HFFc6 (cell line): ENCODE data around the gene MIB1. TPM values are rescaled to one million over a fixed set of nuclear protein-coding genes. Genes with fewer than 3 reads are reported as not detected.
"Not testable (repeated sequence)": the region's sequence is repeated elsewhere in the genome, so short reads cannot be mapped to it uniquely, and the experiment has no call there.

Experiments used
- DNase-seq: peaks from one replicate; pipeline ENCODE4 v3.0.0-alpha.2; 2018
- H3K27ac Mint-ChIP-seq: 2 replicates; pipeline ENCODE4 v1.8.0; 2020; ENCODE audit warnings: mild to moderate bottlenecking, mixed read lengths
- H3K27me3 Mint-ChIP-seq: 2 replicates; pipeline ENCODE4 v1.8.0; 2021; ENCODE audit warnings: mild to moderate bottlenecking, moderate library complexity, mixed read lengths; ENCODE audit not compliant: insufficient read depth
- H3K36me3 Mint-ChIP-seq: 2 replicates; pipeline ENCODE4 v1.8.0; 2021; ENCODE audit warnings: low read depth, mixed read lengths
- H3K4me1 Mint-ChIP-seq: 2 replicates; pipeline ENCODE4 v1.8.0; 2020; ENCODE audit warnings: low read depth, mixed read lengths
- H3K4me3 Mint-ChIP-seq: 2 replicates; pipeline ENCODE4 v1.8.0; 2020; ENCODE audit warnings: mild to moderate bottlenecking, moderate library complexity, mixed read lengths
- H3K9me3 Mint-ChIP-seq: 2 replicates; pipeline ENCODE4 v1.8.0; 2020; ENCODE audit warnings: mild to moderate bottlenecking, mixed read lengths
- total RNA-seq, 6 experiments: library from RNA; stranded (reverse); fragmentation: NEBNext Ultra II Directional; extraction: Animal tissue kit (Norgen Biotek cat#: 25700); gene quantifications; 2 replicates in 1 of 6; 3 replicates in 5 of 6; pipeline ENCODE4 v1.2.3, GENCODE V29; 2021
- TF ChIP-seq, protein P1 (sequence below): fragments of 200-600 bp; sonication (generic); IDR thresholded peaks from 2 replicates; pipeline ENCODE4 v1.5.0; 2021; ENCODE audit warnings: antibody characterized with exemption, mild to moderate bottlenecking

MIB1 gene
- total RNA-seq, 6 experiments from 2014 or later = 29.5 to 31.5 (median 30.5) TPM

GRCh38 chr18:21703241-21703820, 37.3 kb upstream of the MIB1 start:
- Mint-ChIP-seq H3K4me3 (peak overlapping the region; percentile 94), H3K36me3 (no peaks in the 10 kb centered on the region), H3K27me3 (peaks cover 3% of the 10 kb centered on the region), H3K9me3 (no peaks in the 10 kb centered on the region), H3K4me1 (peaks cover 26% of the 10 kb centered on the region), H3K27ac (peak overlapping the region; percentile 89)
- DNase-seq = no peak
- TF ChIP-seq, protein P1, sequence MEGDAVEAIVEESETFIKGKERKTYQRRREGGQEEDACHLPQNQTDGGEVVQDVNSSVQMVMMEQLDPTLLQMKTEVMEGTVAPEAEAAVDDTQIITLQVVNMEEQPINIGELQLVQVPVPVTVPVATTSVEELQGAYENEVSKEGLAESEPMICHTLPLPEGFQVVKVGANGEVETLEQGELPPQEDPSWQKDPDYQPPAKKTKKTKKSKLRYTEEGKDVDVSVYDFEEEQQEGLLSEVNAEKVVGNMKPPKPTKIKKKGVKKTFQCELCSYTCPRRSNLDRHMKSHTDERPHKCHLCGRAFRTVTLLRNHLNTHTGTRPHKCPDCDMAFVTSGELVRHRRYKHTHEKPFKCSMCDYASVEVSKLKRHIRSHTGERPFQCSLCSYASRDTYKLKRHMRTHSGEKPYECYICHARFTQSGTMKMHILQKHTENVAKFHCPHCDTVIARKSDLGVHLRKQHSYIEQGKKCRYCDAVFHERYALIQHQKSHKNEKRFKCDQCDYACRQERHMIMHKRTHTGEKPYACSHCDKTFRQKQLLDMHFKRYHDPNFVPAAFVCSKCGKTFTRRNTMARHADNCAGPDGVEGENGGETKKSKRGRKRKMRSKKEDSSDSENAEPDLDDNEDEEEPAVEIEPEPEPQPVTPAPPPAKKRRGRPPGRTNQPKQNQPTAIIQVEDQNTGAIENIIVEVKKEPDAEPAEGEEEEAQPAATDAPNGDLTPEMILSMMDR = no peak

GRCh38 chr18:21704603-21705364, 35.8 kb upstream of the MIB1 start, which contains the start of gene ABHD3:
ABHD3 (minus strand) TSS chr18:21704774; CDS start chr18:21704665, 109 bp downstream.
- peak within 1 kb of the TSS; percentile 94 for H3K4me3 Mint-ChIP-seq
- no peaks in the 10 kb centered on the region for H3K36me3 Mint-ChIP-seq
- peak within 1 kb of the TSS; percentile 89 for H3K27ac Mint-ChIP-seq
- H3K9me3 Mint-ChIP-seq = no peaks in the 10 kb centered on the region
- TF ChIP-seq, protein P1 = peak; percentile 72
- peaks cover 3% of the 10 kb centered on the region for H3K27me3 Mint-ChIP-seq
- peaks cover 26% of the 10 kb centered on the region for H3K4me1 Mint-ChIP-seq
- peak; percentile 84 for DNase-seq

DNA sequence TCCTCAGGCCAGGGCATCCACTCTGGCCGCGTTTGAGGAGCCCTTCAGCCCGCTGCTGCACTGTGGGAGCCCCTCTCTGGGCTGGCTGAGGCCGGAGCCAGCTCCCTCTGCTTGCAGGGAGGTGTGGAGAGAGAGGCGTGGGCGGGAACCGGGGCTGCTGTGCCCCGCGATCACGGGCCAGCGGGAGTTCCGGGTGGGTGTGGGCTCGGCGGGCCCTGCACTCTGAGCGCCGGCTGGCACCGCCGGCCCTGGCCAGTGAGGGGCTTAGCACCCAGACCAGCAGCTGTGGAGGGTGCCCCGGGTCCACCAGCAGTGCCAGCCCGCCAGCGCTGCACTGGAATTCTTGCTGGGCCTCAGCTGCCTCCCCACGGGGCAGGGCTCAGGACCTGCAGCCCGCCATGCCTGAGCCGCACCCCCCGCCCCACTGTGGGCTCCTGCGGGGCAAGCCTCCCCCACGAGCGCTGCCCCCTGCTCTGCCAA, 34.2 kb upstream of the MIB1 start:
- H3K4me1 Mint-ChIP-seq = peaks cover 26% of the 10 kb centered on the region
- H3K4me3 Mint-ChIP-seq = no peak overlapping the region
- no peaks in the 10 kb centered on the region for H3K9me3 Mint-ChIP-seq
- no peaks in the 10 kb centered on the region for H3K36me3 Mint-ChIP-seq
- no peak overlapping the region for H3K27ac Mint-ChIP-seq
- TF ChIP-seq, protein P1 = no peak
- H3K27me3 Mint-ChIP-seq = peaks cover 3% of the 10 kb centered on the region; the same call in 1 of the 2 replicates
- no peak for DNase-seq

DNA sequence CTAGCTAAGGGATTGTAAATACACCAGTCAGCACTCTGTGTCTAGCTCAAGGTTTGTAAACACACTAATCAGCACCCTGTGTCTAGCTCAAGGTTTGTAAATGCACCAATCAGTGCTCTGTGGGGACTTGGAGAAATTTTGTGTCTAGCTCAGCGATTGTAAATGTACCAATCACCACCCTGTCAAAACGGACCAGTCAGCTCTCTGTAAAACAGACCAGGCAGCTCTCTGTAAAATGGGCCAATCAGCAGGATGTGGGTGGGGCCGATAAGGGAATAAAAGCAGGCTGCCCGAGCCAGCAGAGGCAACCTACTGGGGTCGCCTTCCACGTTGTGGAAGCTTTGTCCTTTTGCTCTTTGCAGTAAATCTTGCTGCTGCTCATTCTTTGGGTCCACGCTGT, 33.5 kb upstream of the MIB1 start:
- DNase-seq, H3K27ac Mint-ChIP-seq, H3K9me3 Mint-ChIP-seq, H3K4me3 Mint-ChIP-seq, H3K27me3 Mint-ChIP-seq, H3K36me3 Mint-ChIP-seq: not testable (repeated sequence)
- peaks cover 26% of the 10 kb centered on the region for H3K4me1 Mint-ChIP-seq

GRCh38 chr18:21714474-21714873, 26.1 kb upstream of the MIB1 start:
- DNase-seq = no peak
- Mint-ChIP-seq H3K9me3 (no peaks in the 10 kb centered on the region; the same call in 1 of the 2 replicates), H3K27me3 (peaks cover 8% of the 10 kb centered on the region; the same call in 1 of the 2 replicates), H3K36me3 (no peaks in the 10 kb centered on the region), H3K27ac (no peak overlapping the region), H3K4me1 (no peaks in the 10 kb centered on the region), H3K4me3 (no peak overlapping the region)
- TF ChIP-seq, protein P1 = no peak

DNA sequence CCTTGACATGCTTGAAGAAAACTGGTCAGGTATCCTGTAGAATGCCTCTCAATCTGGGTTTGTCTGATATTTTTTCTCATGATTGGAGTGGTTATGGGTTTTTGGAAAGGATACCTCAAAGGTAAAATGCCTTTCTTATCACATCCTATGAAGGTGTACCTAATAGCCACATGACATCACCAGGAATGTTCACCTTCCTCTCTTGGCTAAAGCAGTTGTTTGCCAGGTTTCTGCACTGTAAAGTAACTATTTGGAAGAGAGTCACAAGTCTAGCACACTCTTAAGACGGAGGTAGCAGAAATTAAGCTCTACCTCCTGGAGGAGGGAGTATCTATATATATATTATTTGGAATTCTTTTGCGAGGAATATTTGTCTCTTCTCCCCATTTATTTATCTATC, 17.9 kb upstream of the MIB1 start:
- peaks cover 9% of the 10 kb centered on the region for H3K27me3 Mint-ChIP-seq

More for the DNA sequence above, 17.9 kb upstream of the MIB1 start:
- Mint-ChIP-seq H3K36me3 (no peaks in the 10 kb centered on the region), H3K27ac (no peak overlapping the region), H3K9me3 (no peaks in the 10 kb centered on the region), H3K4me3 (no peak overlapping the region), H3K4me1 (no peaks in the 10 kb centered on the region)
- DNase-seq = no peak
- TF ChIP-seq, protein P1 = no peak
